Activated T-cell treated with anti-CD3 and anti-CD28 coated beads for 4 hours (primary cell): ENCODE measurements around the gene SPEF1.

Experiments used
- DNase-seq: peaks from one replicate; pipeline ENCODE4 v3.0.0-alpha.2; 2020

The SPEF1 gene

GRCh38 chr20:3764659-3765058 lies 16.6 kb downstream of the SPEF1 start:
- no peak for DNase-seq

- DNase-seq: no peak
Measured at GRCh38 chr20:3763671-3764601, 17.3 kb downstream of the SPEF1 start.

GRCh38 chr20:3760655-3761348 lies 20.4 kb downstream of the SPEF1 start:
- no peak for DNase-seq

GRCh38 chr20:3759884-3760283 lies 21.4 kb downstream of the SPEF1 start:
- DNase-seq: no peak

GRCh38 chr20:3759316-3759823 lies 21.9 kb downstream of the SPEF1 start:
- DNase-seq: no peak

GRCh38 chr20:3758566-3758965 lies 22.7 kb downstream of the SPEF1 start:
- DNase-seq: no peak

- no peak for DNase-seq
Measured at GRCh38 chr20:3757268-3757667, 24.0 kb downstream of the SPEF1 start.

- no peak for DNase-seq
Measured at GRCh38 chr20:3755814-3756480, 25.3 kb downstream of the SPEF1 start.

- no peak for DNase-seq
Measured at GRCh38 chr20:3755269-3755668, 26.0 kb downstream of the SPEF1 start.

GRCh38 chr20:3754276-3754630 lies 27.0 kb downstream of the SPEF1 start:
- DNase-seq: no peak

- no peak for DNase-seq
Measured at GRCh38 chr20:3753501-3754275, 27.6 kb downstream of the SPEF1 start.

- DNase-seq: peak; percentile 57
Measured at GRCh38 chr20:3753098-3753497, 28.1 kb downstream of the SPEF1 start.

GRCh38 chr20:3752386-3752759 lies 28.9 kb downstream of the SPEF1 start:
- DNase-seq: no peak

GRCh38 chr20:3751675-3752385 lies 29.4 kb downstream of the SPEF1 start:
- no peak for DNase-seq

GRCh38 chr20:3751305-3751674 lies 30.0 kb downstream of the SPEF1 start:
- DNase-seq: no peak

- DNase-seq: no peak
Measured at GRCh38 chr20:3749689-3750531, 31.3 kb downstream of the SPEF1 start.

GRCh38 chr20:3749087-3749688 lies 32.1 kb downstream of the SPEF1 start:
- no peak for DNase-seq

GRCh38 chr20:3748073-3748472 lies 33.2 kb downstream of the SPEF1 start:
- no peak for DNase-seq

GRCh38 chr20:3747471-3747870 lies 33.8 kb downstream of the SPEF1 start:
- DNase-seq: no peak

- no peak for DNase-seq
Measured at GRCh38 chr20:3745686-3746173, 35.5 kb downstream of the SPEF1 start.
